Measurements from ENCODE around the gene LMO1. TPM values are rescaled to one million over a fixed set of nuclear protein-coding genes. Genes with fewer than 3 reads are reported as not detected.

Gene LMO1
- total and polyA plus RNA-seq, 12 donors, result 0.22 to 2.5 (median 1.2) TPM; not detected in 6

DNA sequence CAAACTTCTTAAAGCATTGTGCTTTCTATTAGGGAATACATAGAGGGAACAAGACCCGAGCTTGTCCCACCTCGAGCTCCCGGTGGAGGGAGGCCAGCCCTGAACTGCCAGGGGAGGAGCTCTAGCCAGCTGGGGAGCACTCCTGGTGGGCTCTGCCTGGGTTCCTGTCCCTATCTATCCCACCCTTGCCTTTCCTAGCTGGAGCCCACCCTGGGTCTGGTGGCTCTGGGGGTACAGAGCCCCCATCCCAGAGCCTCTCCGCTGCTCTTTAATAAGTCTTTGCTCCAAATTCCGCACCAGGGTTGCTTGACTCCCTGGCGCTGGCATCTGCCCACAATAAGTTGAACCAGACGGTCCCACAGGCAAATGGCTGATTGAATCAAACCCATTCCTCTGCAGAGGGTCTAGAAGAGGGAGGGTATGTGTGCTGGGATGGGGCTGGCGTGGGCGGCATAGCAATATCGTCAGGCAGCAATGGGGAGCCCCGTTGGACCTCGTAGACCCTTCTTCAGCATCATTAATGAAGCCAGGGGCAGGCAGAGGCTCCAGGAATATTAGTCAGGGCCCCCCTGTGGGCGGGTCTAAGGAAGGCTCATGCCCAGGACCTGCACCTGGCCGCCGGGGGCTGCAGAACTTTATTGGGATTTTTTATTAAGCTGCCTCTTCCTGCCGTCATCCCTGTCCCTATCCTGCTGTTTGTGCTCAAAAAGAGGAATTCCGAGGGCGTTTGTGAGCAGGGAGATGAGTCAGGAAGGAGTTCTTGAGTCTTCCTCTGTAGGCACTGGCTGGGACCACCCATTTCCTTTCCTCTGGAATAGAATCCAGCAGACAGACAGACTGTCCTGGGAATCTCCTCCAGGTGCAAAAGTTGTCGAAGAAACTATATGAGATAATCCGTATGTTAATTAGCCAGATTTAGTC lies 56.3 kb downstream of the LMO1 start:
- Histone ChIP-seq H3K27me3 (peaks cover 4% of the 10 kb centered on the region), H3K36me3 (replicated peaks in 1 of 2) (no peaks in the 10 kb centered on the region), H3K4me3 (no peak overlapping the region), H3K27ac (peak overlapping the region in 2 of 5 donors; percentile 54 to 77), H3K4me1 (replicated peaks in 1 of 2) (no peaks in the 10 kb centered on the region), H3K9me3 (replicated peaks in 1 of 3) (no peaks in the 10 kb centered on the region)
- 51 to 59% (median 56%) methylated on average over 17 to 20 of the region's 20 CpGs for WGBS, 4 donors
- no peak for TF ChIP-seq POLR2A (IDR thresholded peaks at IDR 0.05)
- TF ChIP-seq, protein P1, sequence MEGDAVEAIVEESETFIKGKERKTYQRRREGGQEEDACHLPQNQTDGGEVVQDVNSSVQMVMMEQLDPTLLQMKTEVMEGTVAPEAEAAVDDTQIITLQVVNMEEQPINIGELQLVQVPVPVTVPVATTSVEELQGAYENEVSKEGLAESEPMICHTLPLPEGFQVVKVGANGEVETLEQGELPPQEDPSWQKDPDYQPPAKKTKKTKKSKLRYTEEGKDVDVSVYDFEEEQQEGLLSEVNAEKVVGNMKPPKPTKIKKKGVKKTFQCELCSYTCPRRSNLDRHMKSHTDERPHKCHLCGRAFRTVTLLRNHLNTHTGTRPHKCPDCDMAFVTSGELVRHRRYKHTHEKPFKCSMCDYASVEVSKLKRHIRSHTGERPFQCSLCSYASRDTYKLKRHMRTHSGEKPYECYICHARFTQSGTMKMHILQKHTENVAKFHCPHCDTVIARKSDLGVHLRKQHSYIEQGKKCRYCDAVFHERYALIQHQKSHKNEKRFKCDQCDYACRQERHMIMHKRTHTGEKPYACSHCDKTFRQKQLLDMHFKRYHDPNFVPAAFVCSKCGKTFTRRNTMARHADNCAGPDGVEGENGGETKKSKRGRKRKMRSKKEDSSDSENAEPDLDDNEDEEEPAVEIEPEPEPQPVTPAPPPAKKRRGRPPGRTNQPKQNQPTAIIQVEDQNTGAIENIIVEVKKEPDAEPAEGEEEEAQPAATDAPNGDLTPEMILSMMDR (IDR thresholded peaks at IDR 0.05), result no peak
- peak in 2 of 7 donors; percentile 9 to 38 for DNase-seq
- intact Hi-C loops (cut with DNase I), result no loop called here

DNA sequence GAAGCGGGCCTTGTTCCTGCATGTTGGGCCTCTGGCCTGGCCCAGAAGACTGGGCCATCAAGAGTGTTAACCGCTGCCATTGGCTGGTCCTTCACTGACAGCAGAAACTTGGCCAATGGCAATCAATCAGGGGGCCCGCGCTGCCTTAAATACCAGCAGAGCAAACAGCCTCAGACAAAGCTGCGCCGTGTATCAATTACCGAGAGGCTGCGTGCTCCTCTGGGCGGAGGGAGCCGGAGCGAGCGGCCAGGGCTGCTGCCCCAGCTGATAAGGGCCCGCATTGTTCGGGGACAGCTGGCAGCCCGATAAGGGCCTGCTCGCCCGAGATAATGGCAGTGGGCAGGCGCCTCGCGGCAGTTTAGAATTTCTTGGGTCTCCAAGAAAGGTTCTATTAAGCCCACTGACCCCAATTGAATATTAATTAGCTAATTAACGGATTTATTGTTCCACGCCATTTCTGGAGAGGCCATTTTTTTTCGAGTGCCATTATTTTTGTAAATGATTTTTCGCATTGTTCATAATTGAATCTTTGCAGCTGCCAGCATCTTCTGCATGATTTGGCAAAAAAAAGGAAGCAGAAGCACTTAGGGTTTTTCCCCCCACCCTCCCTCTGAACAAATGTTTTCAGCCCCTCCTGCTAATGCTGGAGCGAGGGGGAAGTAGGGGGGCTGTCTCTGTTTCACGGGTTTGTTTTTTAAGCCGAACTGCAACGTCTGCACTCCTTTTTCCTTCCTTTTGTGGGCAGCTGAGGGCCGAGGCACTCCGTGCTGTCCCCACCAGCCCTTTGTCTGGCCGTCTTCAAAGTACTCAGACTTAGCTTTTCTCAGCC lies 57.2 kb downstream of the LMO1 start:
- Histone ChIP-seq H3K36me3 (replicated peaks in 1 of 2) (no peaks in the 10 kb centered on the region), H3K27me3 (peaks cover 4% of the 10 kb centered on the region), H3K4me3 (no peak overlapping the region), H3K4me1 (replicated peaks in 1 of 2) (no peaks in the 10 kb centered on the region), H3K9me3 (replicated peaks in 1 of 3) (no peaks in the 10 kb centered on the region), H3K27ac (peak overlapping the region in 3 of 5 donors; percentile 13 to 80 (median 54))
- intact Hi-C loops (cut with DNase I), result no loop called here
- DNase-seq, result peak in 6 of 7 donors; percentile 29 to 70 (median 40)
- TF ChIP-seq POLR2A (IDR thresholded peaks at IDR 0.05), result no peak
- TF ChIP-seq, protein P1 (IDR thresholded peaks at IDR 0.05), result no peak
- WGBS, 4 donors, result 39 to 65% (median 48%) methylated on average over 23 to 31 of the region's 31 CpGs

DNA sequence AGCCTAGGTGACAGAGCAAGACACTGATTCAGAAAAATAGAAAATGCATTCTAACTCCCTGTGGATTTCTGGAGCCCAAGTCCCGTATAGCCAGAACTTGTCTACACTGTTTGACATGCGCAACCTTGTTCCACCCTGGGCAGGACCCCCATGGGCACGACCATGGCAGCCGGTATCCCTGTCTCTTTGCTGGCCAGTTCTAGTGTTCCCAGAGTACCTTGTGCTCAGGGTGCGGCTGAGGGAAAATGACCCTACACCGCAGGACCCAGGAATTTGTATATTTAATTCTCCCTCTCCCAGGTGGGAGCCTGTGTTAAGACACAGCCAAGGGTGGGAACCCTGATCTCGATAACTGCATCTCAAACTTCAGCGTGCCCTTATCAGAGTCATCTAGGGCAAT lies 58.1 kb downstream of the LMO1 start:
- H3K27ac ChIP-seq, result peak overlapping the region in 1 of 5 donors; percentile 32
- no peaks in the 10 kb centered on the region for H3K4me1 ChIP-seq (replicated peaks in 1 of 2)
- peak in 1 of 7 donors; percentile 31 for DNase-seq
- no peaks in the 10 kb centered on the region for H3K36me3 ChIP-seq (replicated peaks in 1 of 2)
- TF ChIP-seq, protein P1 (IDR thresholded peaks at IDR 0.05), result no peak
- TF ChIP-seq POLR2A (IDR thresholded peaks at IDR 0.05), result no peak
- intact Hi-C loops (cut with DNase I), result no loop called here
- peaks cover 4% of the 10 kb centered on the region for H3K27me3 ChIP-seq
- no peaks in the 10 kb centered on the region for H3K9me3 ChIP-seq (replicated peaks in 1 of 3)
- no peak overlapping the region for H3K4me3 ChIP-seq
- 88 to 95% (median 91%) methylated on average over 8 of the region's 8 CpGs for WGBS, 4 donors

DNA sequence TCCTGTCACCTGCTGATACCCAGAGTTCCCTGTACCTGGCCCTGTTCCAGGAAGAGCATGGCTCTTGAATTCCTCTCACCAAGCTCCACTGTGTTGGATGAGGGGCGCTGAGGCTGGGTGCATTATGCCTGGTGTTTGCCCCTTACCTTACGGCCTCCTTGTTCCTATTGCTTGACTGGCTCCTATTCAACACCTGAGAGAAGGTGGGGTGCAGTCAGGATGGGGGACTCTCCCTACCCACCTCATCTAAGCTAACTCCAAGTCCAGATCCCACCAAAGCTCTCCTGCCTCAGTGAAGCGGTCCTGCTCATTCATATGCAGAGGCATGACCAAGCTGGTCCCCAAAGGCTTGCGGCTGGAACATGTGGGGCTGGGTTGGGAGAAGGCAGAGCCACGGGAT lies 59.1 kb downstream of the LMO1 start:
- DNase-seq, result peak in 1 of 7 donors; percentile 39
- H3K9me3 ChIP-seq (replicated peaks in 1 of 3), result no peaks in the 10 kb centered on the region
- TF ChIP-seq, protein P1 (IDR thresholded peaks at IDR 0.05), result no peak
- no peak for TF ChIP-seq POLR2A (IDR thresholded peaks at IDR 0.05)
- intact Hi-C loops (cut with DNase I), result no loop called here
- H3K27me3 ChIP-seq, result peaks cover 4% of the 10 kb centered on the region
- 52 to 81% (median 53%) methylated on average over 5 of the region's 5 CpGs for WGBS, 4 donors
- no peaks in the 10 kb centered on the region for H3K36me3 ChIP-seq (replicated peaks in 1 of 2)
- no peak overlapping the region for H3K27ac ChIP-seq
- no peak overlapping the region for H3K4me3 ChIP-seq
- no peaks in the 10 kb centered on the region for H3K4me1 ChIP-seq (replicated peaks in 1 of 2)
